Gastrocnemius medialis (tissue), 4 donors: ENCODE measurements around the gene OR4Q3. TPM values are rescaled to one million over a fixed set of nuclear protein-coding genes. Genes with fewer than 3 reads are reported as not detected.
"Not testable (repeated sequence)": the region's sequence is repeated elsewhere in the genome, so short reads cannot be mapped to it uniquely, and the experiment has no call there.

Experiments used
- ATAC-seq, 2 donors: fragments of 150-250 bp; one replicate each; pipeline ENCODE4 v1.9.1; 2016
- DNase-seq, 2 donors: peaks; one replicate each; pipeline ENCODE4 v3.0.0-alpha.2; 2019
- H3K27ac ChIP-seq, 4 donors: fragments of 200-600 bp; sonication (generic); 1 replicate in 1 of 4; 2 replicates in 3 of 4; pipeline ENCODE4 v1.5.1; 2016 to 2018; ENCODE audit warnings: mild to moderate bottlenecking in 2 of 4, moderate library complexity in 1 of 4
- H3K27me3 ChIP-seq, 3 donors: fragments of 200-600 bp; sonication (generic) in 2 of 3; 1 replicate in 1 of 3; 2 replicates in 2 of 3; pipeline versions ENCODE4 v1.5.1 to v1.6.0; 2016 to 2019; ENCODE audit warnings: mild to moderate bottlenecking in 1 of 3, moderate library complexity in 1 of 3
- H3K36me3 ChIP-seq, 2 donors: fragments of 200-600 bp; sonication (generic) in 1 of 2; one replicate each; pipeline ENCODE4 v1.5.1; 2017 to 2018
- H3K4me1 ChIP-seq, 2 donors: fragments of 200-600 bp; sonication (generic) in 1 of 2; one replicate each; pipeline ENCODE4 v1.5.1; 2016 to 2017; ENCODE audit warnings: mild to moderate bottlenecking in 2 of 2
- H3K4me3 ChIP-seq, 4 donors: fragments of 200-600 bp; sonication (generic) in 3 of 4; 1 replicate in 1 of 4; 2 replicates in 3 of 4; pipeline ENCODE4 v1.5.1; 2016 to 2019; ENCODE audit warnings: mild to moderate bottlenecking in 2 of 4
- H3K9me3 ChIP-seq, 3 donors: fragments of 200-600 bp; sonication (generic) in 2 of 3; 1 replicate in 1 of 3; 2 replicates in 2 of 3; pipeline ENCODE4 v1.5.1; 2016 to 2019
- CTCF ChIP-seq, 5 experiments: fragments of 450-650 bp in 3 of 5; fragments of 200-600 bp in 2 of 5; sonication (generic) in 2 of 5; IDR thresholded peaks in 4 of 5; conservative IDR thresholded peaks in 1 of 5; 1 replicate in 4 of 5; 2 replicates in 1 of 5; pipeline ENCODE4 v1.5.1; 2016 to 2019; ENCODE audit warnings: antibody characterized with exemption in 5 of 5, mild to moderate bottlenecking in 3 of 5, moderate library complexity in 3 of 5
- POLR2A ChIP-seq, 2 donors: fragments of 450-650 bp; IDR thresholded peaks; one replicate each; pipeline ENCODE4 v1.6.1; 2017; ENCODE audit warnings: antibody characterized with exemption in 2 of 2, mild to moderate bottlenecking in 2 of 2, moderate library complexity in 2 of 2
- in situ Hi-C, 4 donors: fragments of 200-750 bp; cut with MboI; loops; one replicate each; pipeline versions ENCODE4 v1.15.0 to v1.8.0; 2017; ENCODE audit warnings: low sequenced_read_pairs in 4 of 4
- intact Hi-C: fragments of 100-400 bp; cut with DNase I; formaldehyde crosslinking; loops from one replicate; pipeline ENCODE4 v1.15.1; 2023; ENCODE audit warnings: low total_unique reads
- total RNA-seq, 4 donors: library from RNA; depleted of rRNA; stranded (reverse); fragments of >200 nt; gene quantifications; one replicate each; pipeline versions ENCODE4 v1.1.0 to v1.2.3, GENCODE V29; 2016

Gene OR4Q3
- total RNA-seq, result not detected

- no peaks in the 10 kb centered on the region for H3K9me3 ChIP-seq
- no peaks in the 10 kb centered on the region for H3K36me3 ChIP-seq
- ATAC-seq, result peak in 1 of 2 donors; percentile 90
- no peak within 1 kb of the TSS for H3K27ac ChIP-seq
- TF ChIP-seq CTCF (IDR thresholded peaks at IDR 0.05 in 4 of 5, conservative IDR thresholded peaks at IDR 0.05 in 1 of 5) (no peak), POLR2A (IDR thresholded peaks at IDR 0.05) (no peak)
- H3K4me1 ChIP-seq, result no peaks in the 10 kb centered on the region
- no peak within 1 kb of the TSS for H3K4me3 ChIP-seq
- intact Hi-C loops, result no loop called here
- in situ Hi-C loops, result no loop called here
- no peak for DNase-seq
- no peaks in the 10 kb centered on the region for H3K27me3 ChIP-seq
Measured at GRCh38 chr14:19743256-19743655, at the start of gene OR4Q3. TSS of gene OR4Q3 (plus strand) at chr14:19743571.

GRCh38 chr14:19729359-19729758, 14.0 kb upstream of the OR4Q3 start:
- no peaks in the 10 kb centered on the region for H3K36me3 ChIP-seq
- H3K27me3 ChIP-seq, result no peaks in the 10 kb centered on the region
- ATAC-seq (no peak), DNase-seq (no peak)
- intact Hi-C loops, result no loop called here
- no peak overlapping the region for H3K4me3 ChIP-seq
- in situ Hi-C loops, result no loop called here
- no peaks in the 10 kb centered on the region for H3K4me1 ChIP-seq
- TF ChIP-seq CTCF (IDR thresholded peaks at IDR 0.05 in 4 of 5, conservative IDR thresholded peaks at IDR 0.05 in 1 of 5) (no peak), POLR2A (IDR thresholded peaks at IDR 0.05) (no peak)
- no peak overlapping the region for H3K27ac ChIP-seq
- H3K9me3 ChIP-seq, result peaks cover 0 to 6% (median 3%) of the 10 kb centered on the region in 3 donors

GRCh38 chr14:19729763-19730162, 13.6 kb upstream of the OR4Q3 start:
- no peak overlapping the region for H3K27ac ChIP-seq
- no peaks in the 10 kb centered on the region for H3K4me1 ChIP-seq
- TF ChIP-seq POLR2A (IDR thresholded peaks at IDR 0.05), result no peak
- TF ChIP-seq CTCF (IDR thresholded peaks at IDR 0.05 in 4 of 5, conservative IDR thresholded peaks at IDR 0.05 in 1 of 5), result no peak
- H3K4me3 ChIP-seq, result no peak overlapping the region
- intact Hi-C loops (no loop called here), in situ Hi-C loops (no loop called here)
- ATAC-seq (no peak), DNase-seq (no peak)
- peaks cover 0 to 6% (median 3%) of the 10 kb centered on the region in 3 donors for H3K9me3 ChIP-seq
- H3K27me3 ChIP-seq, result no peaks in the 10 kb centered on the region
- no peaks in the 10 kb centered on the region for H3K36me3 ChIP-seq

- H3K36me3 ChIP-seq, H3K9me3 ChIP-seq, intact Hi-C loops, H3K4me1 ChIP-seq, in situ Hi-C loops, H3K27ac ChIP-seq, H3K27me3 ChIP-seq, H3K4me3 ChIP-seq, DNase-seq, ATAC-seq: not testable (repeated sequence)
Measured at GRCh38 chr14:19733893-19734292, 9.5 kb upstream of the OR4Q3 start.

GRCh38 chr14:19752316-19752715, 8.9 kb downstream of the OR4Q3 start:
- H3K4me3 ChIP-seq, H3K27ac ChIP-seq, DNase-seq, H3K9me3 ChIP-seq, intact Hi-C loops, in situ Hi-C loops, ATAC-seq, H3K36me3 ChIP-seq, H3K27me3 ChIP-seq, H3K4me1 ChIP-seq: not testable (repeated sequence)

- in situ Hi-C loops, result no loop called here
- Histone ChIP-seq H3K27ac (no peak overlapping the region), H3K27me3 (no peaks in the 10 kb centered on the region), H3K4me3 (no peak overlapping the region), H3K4me1 (no peaks in the 10 kb centered on the region), H3K9me3 (no peaks in the 10 kb centered on the region), H3K36me3 (no peaks in the 10 kb centered on the region)
- ATAC-seq (no peak), DNase-seq (no peak)
- intact Hi-C loops, result no loop called here
- no peak for TF ChIP-seq CTCF (IDR thresholded peaks at IDR 0.05 in 4 of 5, conservative IDR thresholded peaks at IDR 0.05 in 1 of 5)
- no peak for TF ChIP-seq POLR2A (IDR thresholded peaks at IDR 0.05)
Measured at GRCh38 chr14:19754172-19754571, 10.8 kb downstream of the OR4Q3 start.

- H3K27ac ChIP-seq, ATAC-seq, H3K27me3 ChIP-seq, H3K4me3 ChIP-seq, H3K9me3 ChIP-seq, H3K4me1 ChIP-seq, in situ Hi-C loops, DNase-seq, intact Hi-C loops, H3K36me3 ChIP-seq: not testable (repeated sequence)
Measured at GRCh38 chr14:19771491-19771890, 28.1 kb downstream of the OR4Q3 start.
